Measurements from ENCODE around the gene PPP1R13B.

Gene PPP1R13B, protein sequence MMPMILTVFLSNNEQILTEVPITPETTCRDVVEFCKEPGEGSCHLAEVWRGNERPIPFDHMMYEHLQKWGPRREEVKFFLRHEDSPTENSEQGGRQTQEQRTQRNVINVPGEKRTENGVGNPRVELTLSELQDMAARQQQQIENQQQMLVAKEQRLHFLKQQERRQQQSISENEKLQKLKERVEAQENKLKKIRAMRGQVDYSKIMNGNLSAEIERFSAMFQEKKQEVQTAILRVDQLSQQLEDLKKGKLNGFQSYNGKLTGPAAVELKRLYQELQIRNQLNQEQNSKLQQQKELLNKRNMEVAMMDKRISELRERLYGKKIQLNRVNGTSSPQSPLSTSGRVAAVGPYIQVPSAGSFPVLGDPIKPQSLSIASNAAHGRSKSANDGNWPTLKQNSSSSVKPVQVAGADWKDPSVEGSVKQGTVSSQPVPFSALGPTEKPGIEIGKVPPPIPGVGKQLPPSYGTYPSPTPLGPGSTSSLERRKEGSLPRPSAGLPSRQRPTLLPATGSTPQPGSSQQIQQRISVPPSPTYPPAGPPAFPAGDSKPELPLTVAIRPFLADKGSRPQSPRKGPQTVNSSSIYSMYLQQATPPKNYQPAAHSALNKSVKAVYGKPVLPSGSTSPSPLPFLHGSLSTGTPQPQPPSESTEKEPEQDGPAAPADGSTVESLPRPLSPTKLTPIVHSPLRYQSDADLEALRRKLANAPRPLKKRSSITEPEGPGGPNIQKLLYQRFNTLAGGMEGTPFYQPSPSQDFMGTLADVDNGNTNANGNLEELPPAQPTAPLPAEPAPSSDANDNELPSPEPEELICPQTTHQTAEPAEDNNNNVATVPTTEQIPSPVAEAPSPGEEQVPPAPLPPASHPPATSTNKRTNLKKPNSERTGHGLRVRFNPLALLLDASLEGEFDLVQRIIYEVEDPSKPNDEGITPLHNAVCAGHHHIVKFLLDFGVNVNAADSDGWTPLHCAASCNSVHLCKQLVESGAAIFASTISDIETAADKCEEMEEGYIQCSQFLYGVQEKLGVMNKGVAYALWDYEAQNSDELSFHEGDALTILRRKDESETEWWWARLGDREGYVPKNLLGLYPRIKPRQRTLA

DNA sequence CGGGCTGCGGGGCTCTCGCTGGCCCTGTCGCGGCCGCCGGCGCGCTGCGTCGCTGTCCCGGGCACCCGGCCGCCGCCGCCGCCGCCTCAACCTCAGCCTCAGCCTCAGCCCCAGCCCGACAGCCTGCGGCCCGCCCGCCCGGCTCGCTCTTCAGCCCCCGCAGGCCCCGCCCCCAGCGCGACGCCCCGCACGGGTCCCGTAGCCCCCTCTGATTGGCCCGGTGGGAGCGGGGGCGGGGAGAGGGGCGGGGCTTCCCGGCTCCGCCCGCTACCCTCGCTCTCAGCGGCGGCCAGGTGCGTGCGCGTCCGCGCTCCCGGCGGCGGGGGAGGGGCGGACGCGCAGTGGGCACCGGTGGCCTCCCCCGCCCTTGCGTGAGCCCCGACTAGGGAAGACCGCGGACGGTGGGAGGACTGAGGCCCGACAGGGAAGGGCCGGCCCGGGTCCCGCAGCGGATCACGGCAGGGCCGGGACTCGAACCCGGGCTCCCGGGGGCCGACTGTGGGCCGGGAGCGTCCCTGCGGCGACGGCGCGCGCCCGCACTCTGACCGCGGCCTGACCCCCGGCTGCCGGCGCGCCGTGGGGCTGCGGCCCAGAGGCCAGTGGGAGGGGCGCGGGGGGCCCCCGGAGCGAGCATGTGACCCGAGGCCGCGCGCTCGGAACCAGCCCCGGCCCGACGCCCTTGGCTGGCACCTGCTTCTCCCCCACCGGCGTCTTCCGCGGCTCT lies at the start of gene PPP1R13B:
TSS of gene PPP1R13B (minus strand) at position 125 of the 724 bp plus-strand sequence. CDS start 268 bp downstream, outside the sequence.
- Histone ChIP-seq H3K27me3 (peaks cover 91% of the 10 kb centered on the region), H3K9me3 (no peaks in the 10 kb centered on the region), H3K4me3 (ENCODE audit: low read depth in 1 of 2, low read length in 1 of 2) (peak within 1 kb of the TSS; percentile 53 to 57), H3K4me1 (ENCODE audit: control insufficient read depth in 1 of 2, insufficient read depth in 1 of 2, low read depth in 1 of 2, low read length in 1 of 2) (peaks cover 8 to 12% of the 10 kb centered on the region in 2 experiments), H3K36me3 (no peaks in the 10 kb centered on the region), H3K27ac (no peak within 1 kb of the TSS)
- TF ChIP-seq, protein P1, sequence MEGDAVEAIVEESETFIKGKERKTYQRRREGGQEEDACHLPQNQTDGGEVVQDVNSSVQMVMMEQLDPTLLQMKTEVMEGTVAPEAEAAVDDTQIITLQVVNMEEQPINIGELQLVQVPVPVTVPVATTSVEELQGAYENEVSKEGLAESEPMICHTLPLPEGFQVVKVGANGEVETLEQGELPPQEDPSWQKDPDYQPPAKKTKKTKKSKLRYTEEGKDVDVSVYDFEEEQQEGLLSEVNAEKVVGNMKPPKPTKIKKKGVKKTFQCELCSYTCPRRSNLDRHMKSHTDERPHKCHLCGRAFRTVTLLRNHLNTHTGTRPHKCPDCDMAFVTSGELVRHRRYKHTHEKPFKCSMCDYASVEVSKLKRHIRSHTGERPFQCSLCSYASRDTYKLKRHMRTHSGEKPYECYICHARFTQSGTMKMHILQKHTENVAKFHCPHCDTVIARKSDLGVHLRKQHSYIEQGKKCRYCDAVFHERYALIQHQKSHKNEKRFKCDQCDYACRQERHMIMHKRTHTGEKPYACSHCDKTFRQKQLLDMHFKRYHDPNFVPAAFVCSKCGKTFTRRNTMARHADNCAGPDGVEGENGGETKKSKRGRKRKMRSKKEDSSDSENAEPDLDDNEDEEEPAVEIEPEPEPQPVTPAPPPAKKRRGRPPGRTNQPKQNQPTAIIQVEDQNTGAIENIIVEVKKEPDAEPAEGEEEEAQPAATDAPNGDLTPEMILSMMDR (IDR thresholded peaks at IDR 0.05) = no peak

DNA sequence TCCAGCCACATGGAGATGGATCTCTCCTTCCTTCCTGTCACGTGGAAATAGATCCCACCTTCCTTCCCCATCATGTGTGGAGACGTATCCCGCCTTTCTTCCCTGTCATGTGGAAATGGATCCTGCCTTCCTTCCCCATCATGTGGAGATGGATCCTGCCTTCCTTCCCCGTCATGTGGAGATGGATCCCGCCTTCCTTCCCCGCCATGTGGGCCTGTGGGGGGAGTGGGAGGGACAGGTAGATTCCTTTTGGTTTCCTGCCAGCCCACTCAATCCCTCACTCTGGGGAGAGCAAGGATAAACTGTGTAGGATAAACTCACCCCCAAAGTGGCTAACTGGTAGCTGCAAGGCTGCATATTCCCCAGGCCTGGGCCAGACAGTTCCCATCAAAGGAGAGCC lies 49.2 kb upstream of the PPP1R13B start:
- TF ChIP-seq, protein P1 (IDR thresholded peaks at IDR 0.05) = no peak
- Histone ChIP-seq H3K27ac (no peak overlapping the region), H3K36me3 (no peaks in the 10 kb centered on the region), H3K27me3 (no peaks in the 10 kb centered on the region), H3K9me3 (no peaks in the 10 kb centered on the region), H3K4me1 (ENCODE audit: control insufficient read depth in 1 of 2, insufficient read depth in 1 of 2, low read depth in 1 of 2, low read length in 1 of 2) (peaks cover 0 to 4% of the 10 kb centered on the region in 2 experiments), H3K4me3 (ENCODE audit: low read depth in 1 of 2, low read length in 1 of 2) (no peak overlapping the region)

DNA sequence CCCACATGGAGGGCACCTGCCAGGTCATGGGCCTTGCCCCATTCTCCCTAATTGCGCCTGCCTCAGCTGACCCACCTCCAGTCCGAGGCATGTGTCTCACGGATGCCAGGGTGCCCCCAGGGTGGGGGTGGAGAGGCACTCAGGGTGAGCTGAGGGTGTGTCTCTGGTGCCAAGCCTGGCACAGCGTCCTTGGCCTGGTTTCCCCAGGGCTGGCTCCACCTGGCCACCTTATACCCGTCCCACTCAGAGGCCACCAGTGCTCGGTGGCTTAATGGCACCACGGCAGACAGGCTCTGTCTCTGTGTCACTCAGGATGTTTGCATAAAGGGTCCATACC lies 47.3 kb upstream of the PPP1R13B start:
- H3K4me3 ChIP-seq (ENCODE audit: low read depth in 1 of 2, low read length in 1 of 2) = no peak overlapping the region
- no peaks in the 10 kb centered on the region for H3K4me1 ChIP-seq (ENCODE audit: control insufficient read depth in 1 of 2, insufficient read depth in 1 of 2, low read depth in 1 of 2, low read length in 1 of 2)
- TF ChIP-seq, protein P1 (IDR thresholded peaks at IDR 0.05) = no peak
- no peaks in the 10 kb centered on the region for H3K36me3 ChIP-seq
- no peaks in the 10 kb centered on the region for H3K27me3 ChIP-seq
- no peaks in the 10 kb centered on the region for H3K9me3 ChIP-seq
- H3K27ac ChIP-seq = no peak overlapping the region

DNA sequence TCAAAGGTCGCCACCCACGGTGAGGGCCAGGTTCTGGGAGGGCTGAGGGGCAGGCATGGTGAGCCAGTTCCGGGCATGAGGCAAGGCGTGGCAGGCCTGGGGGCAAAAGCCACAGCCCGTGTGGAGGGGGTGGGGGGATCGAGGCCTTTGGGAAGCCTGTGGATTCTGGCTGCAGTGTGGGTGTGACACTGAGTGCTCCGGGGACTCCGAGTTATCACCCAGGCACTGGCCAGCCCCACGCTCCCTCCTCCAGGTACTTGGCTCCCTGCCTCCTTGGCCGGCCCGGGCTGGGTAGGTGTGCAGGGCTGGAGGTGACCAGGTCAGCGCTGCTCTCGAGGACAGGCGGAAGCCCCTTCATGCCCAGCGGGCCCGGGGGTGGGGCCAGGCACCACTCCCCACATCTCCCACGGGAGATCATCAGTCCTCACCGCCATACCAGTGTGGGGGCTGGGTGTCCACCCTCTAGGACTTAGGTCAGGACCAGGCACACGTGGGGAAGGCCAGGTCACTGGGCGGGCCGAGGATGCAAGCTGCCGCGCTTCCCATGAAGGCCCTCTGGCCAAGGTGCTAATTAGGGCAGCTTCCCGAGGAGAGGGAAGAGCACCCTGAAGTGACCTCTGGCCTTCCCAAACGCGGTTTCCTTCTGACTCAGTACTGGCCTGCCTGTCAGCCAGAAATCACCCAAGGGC lies 46.8 kb upstream of the PPP1R13B start:
- Histone ChIP-seq H3K27me3 (no peaks in the 10 kb centered on the region), H3K9me3 (no peaks in the 10 kb centered on the region), H3K4me1 (ENCODE audit: control insufficient read depth in 1 of 2, insufficient read depth in 1 of 2, low read depth in 1 of 2, low read length in 1 of 2) (no peaks in the 10 kb centered on the region), H3K4me3 (ENCODE audit: low read depth in 1 of 2, low read length in 1 of 2) (no peak overlapping the region), H3K27ac (no peak overlapping the region), H3K36me3 (no peaks in the 10 kb centered on the region)
- TF ChIP-seq, protein P1 (IDR thresholded peaks at IDR 0.05) = no peak
